GM12873 (cell line): ENCODE measurements around the gene PPP3CA.

Source experiments
- CTCF ChIP-seq: IDR thresholded peaks from 2 replicates; pipeline ENCODE4 v1.5.1; 2012; ENCODE audit warnings: low read depth, mild to moderate bottlenecking, moderate library complexity, low read length, control low read depth; ENCODE audit not compliant: insufficient read depth; ENCODE audit errors: missing control alignments

Gene PPP3CA

DNA sequence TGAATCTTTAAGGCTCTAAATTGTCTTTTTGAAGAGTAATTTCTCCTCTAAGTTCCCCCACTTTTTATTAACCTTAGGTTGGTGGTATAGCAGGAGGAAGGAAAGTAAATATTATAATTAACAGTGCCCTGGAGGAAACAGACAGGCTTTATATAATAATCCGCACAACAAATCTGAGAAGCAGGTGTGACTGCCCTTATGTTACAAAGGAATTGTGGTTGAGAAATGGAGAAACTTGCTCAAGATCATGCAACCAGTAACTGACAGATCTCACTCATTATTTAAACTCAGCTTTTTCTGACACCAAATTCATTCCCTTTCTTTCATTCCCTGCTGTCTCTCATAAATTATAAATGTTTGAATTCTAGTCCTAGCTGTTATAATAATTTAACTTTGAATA lies 282.0 kb downstream of the PPP3CA start:
- TF ChIP-seq CTCF: no peak

- TF ChIP-seq CTCF: no peak
These were observed 282.7 kb downstream of the PPP3CA start for GRCh38 chr4:101064541-101065180.

GRCh38 chr4:101055392-101055791 lies 291.9 kb downstream of the PPP3CA start:
- no peak for TF ChIP-seq CTCF

- no peak for TF ChIP-seq CTCF
These were observed 296.5 kb downstream of the PPP3CA start for GRCh38 chr4:101050837-101051205.

DNA sequence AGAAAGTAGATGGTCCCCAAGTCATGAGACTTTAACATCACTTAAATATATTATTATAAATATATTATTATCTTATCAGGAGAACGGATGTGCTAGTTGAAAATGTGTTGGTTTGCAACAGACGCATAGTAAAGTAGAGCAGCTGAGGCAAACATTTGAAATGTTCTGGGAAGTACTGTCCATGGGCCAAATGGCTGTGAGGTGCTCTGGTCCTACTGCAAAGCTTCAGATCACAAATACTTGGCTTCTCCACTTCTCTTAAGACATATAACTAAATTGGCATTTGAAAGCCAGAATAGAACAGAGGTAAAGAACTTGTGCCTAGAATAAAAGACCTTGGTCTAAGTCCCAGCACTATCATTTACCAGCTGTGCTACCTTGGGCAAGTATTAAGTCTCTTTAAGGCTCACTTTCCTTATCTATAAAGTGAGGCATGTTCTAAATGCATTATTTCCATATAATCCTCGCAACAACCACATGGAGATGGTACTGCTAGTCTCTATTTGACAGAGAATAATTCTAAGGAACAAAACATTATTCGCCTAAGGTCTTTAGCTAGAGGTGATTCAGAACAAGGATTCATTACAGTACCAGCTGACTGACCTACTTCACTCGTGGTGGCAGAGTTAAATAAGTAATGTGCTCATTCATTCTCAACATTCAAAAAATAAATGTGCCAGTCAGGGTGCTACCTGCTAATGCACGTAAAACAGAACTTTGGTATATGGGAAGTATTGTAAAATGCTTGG lies 297.1 kb downstream of the PPP3CA start:
- TF ChIP-seq CTCF: no peak

DNA sequence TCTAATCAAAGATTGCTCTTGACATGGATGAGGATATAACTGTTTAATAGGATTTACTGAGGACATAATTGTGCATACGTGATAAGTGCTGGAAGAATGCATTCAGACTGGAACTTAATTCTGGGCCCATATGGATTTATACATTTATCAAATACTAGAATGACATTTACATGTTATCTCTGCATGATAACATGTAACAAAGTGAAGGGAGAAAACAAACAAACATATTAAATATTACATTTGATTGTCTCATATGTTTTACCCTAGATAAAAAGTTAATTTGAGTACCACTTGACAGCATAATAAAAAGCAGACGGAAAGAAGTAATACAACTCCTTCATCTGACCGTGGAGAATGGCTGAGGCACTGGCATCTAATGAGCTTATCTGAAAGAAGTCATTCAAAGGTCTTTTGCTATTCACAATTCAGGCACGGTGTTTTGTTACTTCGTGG lies 297.8 kb downstream of the PPP3CA start:
- TF ChIP-seq CTCF: no peak

- no peak for TF ChIP-seq CTCF
These were observed 302.6 kb downstream of the PPP3CA start for GRCh38 chr4:101044766-101045165.
